Medulla oblongata (tissue), 1 donor: ENCODE measurements around the gene STK4.

Experiments used
- DNase-seq: peaks from one replicate; pipeline ENCODE4 v3.0.0-alpha.2; 2015; ENCODE audit errors: extremely low spot score

STK4 gene

GRCh38 chr20:45028424-45029136 is 62.3 kb downstream of the STK4 start:
- no peak for DNase-seq

GRCh38 chr20:45029884-45030283 is 63.6 kb downstream of the STK4 start:
- no peak for DNase-seq

GRCh38 chr20:45032276-45032675 is 66.0 kb downstream of the STK4 start:
- no peak for DNase-seq

- DNase-seq, result no peak
These were observed 66.5 kb downstream of the STK4 start for GRCh38 chr20:45032781-45033180.

- DNase-seq, result no peak
These were observed 68.1 kb downstream of the STK4 start for GRCh38 chr20:45034436-45034835.

GRCh38 chr20:45036044-45036755 is 69.9 kb downstream of the STK4 start:
- no peak for DNase-seq

GRCh38 chr20:45037050-45037449 is 70.7 kb downstream of the STK4 start:
- DNase-seq, result peak; percentile 67

GRCh38 chr20:45037635-45038034 is 71.3 kb downstream of the STK4 start:
- no peak for DNase-seq

GRCh38 chr20:45038745-45039474 is 72.6 kb downstream of the STK4 start:
- no peak for DNase-seq

GRCh38 chr20:45039475-45039820 is 73.1 kb downstream of the STK4 start:
- no peak for DNase-seq

- DNase-seq, result no peak
These were observed 75.4 kb downstream of the STK4 start for GRCh38 chr20:45041464-45042337.

GRCh38 chr20:45042978-45043377 is 76.7 kb downstream of the STK4 start:
- DNase-seq, result no peak

GRCh38 chr20:45044084-45044573 is 77.8 kb downstream of the STK4 start:
- DNase-seq, result peak; percentile 94

- no peak for DNase-seq
These were observed 78.3 kb downstream of the STK4 start for GRCh38 chr20:45044601-45045000.

- DNase-seq, result no peak
These were observed 81.3 kb downstream of the STK4 start for GRCh38 chr20:45047581-45048119.

- DNase-seq, result peak; percentile 66
These were observed 83.1 kb downstream of the STK4 start for GRCh38 chr20:45049438-45049837.

- DNase-seq, result peak; percentile 88
These were observed 83.7 kb downstream of the STK4 start for GRCh38 chr20:45049904-45050471.

GRCh38 chr20:45051204-45052060 is 85.1 kb downstream of the STK4 start:
- no peak for DNase-seq

- peak; percentile 70 for DNase-seq
These were observed 86.6 kb downstream of the STK4 start for GRCh38 chr20:45052698-45053429.
